ENCODE measurements around the gene LKAAEAR1.

GRCh38 chr20:64108731-64109681 is 24.8 kb upstream of the LKAAEAR1 start:
- TF ChIP-seq CTCF (IDR thresholded peaks at IDR 0.05) (no peak), POLR2A (IDR thresholded peaks at IDR 0.05) (no peak)
